OCI-LY7 (cell line): Measurements from ENCODE around the gene PLK4. TPM values are rescaled to one million over a fixed set of nuclear protein-coding genes. Genes with fewer than 3 reads are reported as not detected.

ENCODE experiments used
- BruUV-seq: library from RNA; stranded (reverse); fragments of 400-500 nt; replicated peaks from 2 replicates; lab custom pipeline; 2021; lab: Mats Ljungman, UMichigan
- CTCF ChIA-PET: fragments of 300-600 bp; sonication (Branson Sonifier 250); formaldehyde crosslinking; loops from one replicate; lab custom pipeline; 2022; ENCODE audit warnings: antibody characterized with exemption; ENCODE audit not compliant: unreplicated experiment; lab: Charles Lee
- POLR2A ChIA-PET: fragments of 300-600 bp; sonication (Branson Sonifier 250); formaldehyde crosslinking; loops from one replicate; lab custom pipeline; 2022; ENCODE audit warnings: antibody characterized with exemption; lab: Charles Lee
- DNase-seq: peaks from one replicate; pipeline ENCODE4 v3.0.0-alpha.2; 2015; ENCODE audit warnings: low spot score
- H2AFZ ChIP-seq: fragments of 200-600 bp; sonication (generic), shearing (Covaris generic); 2 replicates; pipeline ENCODE4 v1.6.1; 2014; ENCODE audit warnings: mild to moderate bottlenecking, antibody characterized with exemption, low read length, moderate library complexity
- H3K27ac ChIP-seq: fragments of 200-600 bp; sonication (generic); 2 replicates; pipeline ENCODE4 v1.5.1; 2014; ENCODE audit warnings: mixed run types, low read depth, mild to moderate bottlenecking, moderate library complexity, low read length, inconsistent platforms; ENCODE audit not compliant: poor library complexity, severe bottlenecking
- H3K36me3 ChIP-seq: fragments of 200-600 bp; sonication (generic); 2 replicates; pipeline ENCODE4 v1.6.1; 2014; ENCODE audit warnings: mild to moderate bottlenecking, antibody characterized with exemption, low read length, moderate library complexity, mixed read lengths; ENCODE audit not compliant: insufficient read depth
- H3K4me1 ChIP-seq: fragments of 200-600 bp; sonication (generic); 2 replicates; pipeline ENCODE4 v1.5.1; 2014; ENCODE audit warnings: mild to moderate bottlenecking, low read length; ENCODE audit not compliant: insufficient read depth, poor library complexity, severe bottlenecking
- H3K4me2 ChIP-seq: fragments of 200-600 bp; sonication (generic); 2 replicates; pipeline ENCODE4 v1.6.1; 2014; ENCODE audit warnings: mild to moderate bottlenecking, low read length
- H3K4me3 ChIP-seq: fragments of 200-600 bp; sonication (generic); 2 replicates; pipeline ENCODE4 v1.5.1; 2014; ENCODE audit warnings: mild to moderate bottlenecking, low read depth, low read length; ENCODE audit not compliant: poor library complexity, severe bottlenecking
- H3K79me2 ChIP-seq: fragments of 200-600 bp; sonication (generic); 2 replicates; pipeline ENCODE4 v1.6.1; 2016; ENCODE audit warnings: low read depth, mild to moderate bottlenecking, low read length, moderate library complexity, mixed read lengths; ENCODE audit not compliant: insufficient read depth
- H3K9me2 ChIP-seq: fragments of 200-600 bp; sonication (generic); 2 replicates; pipeline ENCODE4 v1.6.1; 2016; ENCODE audit warnings: mild to moderate bottlenecking, low read length, mixed read lengths; ENCODE audit not compliant: insufficient read depth
- H3K9me3 ChIP-seq: fragments of 200-600 bp; sonication (generic); 2 replicates; pipeline ENCODE4 v1.6.1; 2014; ENCODE audit warnings: mild to moderate bottlenecking, mixed run types, low read length, mixed read lengths
- H4K20me1 ChIP-seq: fragments of 200-600 bp; sonication (generic); 2 replicates; pipeline ENCODE4 v1.6.1; 2014; ENCODE audit warnings: mild to moderate bottlenecking, antibody characterized with exemption, low read length, moderate library complexity, mixed read lengths; ENCODE audit not compliant: insufficient read depth
- CTCF ChIP-seq: fragments of 200-600 bp; sonication (generic); conservative IDR thresholded peaks from 2 replicates; pipeline ENCODE4 v1.5.1; 2014; ENCODE audit warnings: mild to moderate bottlenecking, antibody characterized with exemption, low read length, moderate library complexity, mixed read lengths
- EZH2phosphoT487 ChIP-seq: fragments of 200-600 bp; sonication (generic); IDR thresholded peaks from 2 replicates; pipeline ENCODE4 v1.6.1; 2018; ENCODE audit warnings: low read depth, borderline replicate concordance, mild to moderate bottlenecking, mixed run types, antibody characterized with exemption, low read length, moderate library complexity, mixed read lengths
- intact Hi-C: fragments of 100-400 bp; cut with micrococcal nuclease; formaldehyde crosslinking; loops from one replicate; pipeline ENCODE4 v1.10.0; 2022; ENCODE audit not compliant: unreplicated experiment
- total RNA-seq, 2 experiments: library from RNA; depleted of rRNA in 1 of 2; stranded (reverse); fragments of >200 nt in 1 of 2; shearing (Covaris generic) in 1 of 2; gene quantifications; 2 replicates each; pipeline ENCODE4 v1.2.3, GENCODE V29; 2014 to 2022

Gene PLK4
- total RNA-seq, 2 experiments from 2014 or later: 68.3 to 74.1 TPM

DNA sequence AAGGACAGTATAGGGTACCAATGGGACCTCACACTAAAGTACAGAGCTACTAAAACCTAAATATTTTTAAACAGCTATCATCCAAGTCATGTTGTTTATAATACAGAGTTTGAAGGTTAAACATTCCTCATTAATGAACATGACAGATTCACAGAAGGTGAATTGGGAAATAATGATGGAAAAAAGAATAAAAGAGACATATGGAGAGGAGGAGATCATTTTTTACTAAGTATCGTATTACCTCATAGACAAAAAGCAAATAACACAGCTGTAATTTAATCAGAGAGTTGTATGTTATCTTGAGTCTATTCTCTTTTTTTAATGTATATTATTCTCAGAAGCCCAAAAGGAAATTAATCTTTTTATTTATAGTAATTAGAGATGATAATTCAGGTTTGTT lies 7.9 kb downstream of the PLK4 start:
- no peaks in the 10 kb centered on the region for H3K9me2 ChIP-seq

DNA sequence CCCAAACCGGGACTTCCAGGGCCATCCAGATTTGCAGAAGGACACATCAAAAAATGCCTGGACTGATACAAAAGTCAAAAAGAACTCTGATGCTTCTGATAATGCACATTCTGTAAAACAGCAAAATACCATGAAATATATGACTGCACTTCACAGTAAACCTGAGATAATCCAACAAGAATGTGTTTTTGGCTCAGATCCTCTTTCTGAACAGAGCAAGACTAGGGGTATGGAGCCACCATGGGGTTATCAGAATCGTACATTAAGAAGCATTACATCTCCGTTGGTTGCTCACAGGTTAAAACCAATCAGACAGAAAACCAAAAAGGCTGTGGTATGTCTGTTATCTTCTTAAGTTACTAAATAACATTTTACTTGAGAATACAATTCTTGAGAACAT lies 9.2 kb downstream of the PLK4 start:
- POLR2A ChIA-PET: interaction anchor here (0.9 kb wide), 2 partner anchors 27 to 120 kb away, joined by 3 to 6 read pairs; no protein-coding TSS in a partner anchor
- intact Hi-C loops: loop anchor here (10.0 kb wide), 1 partner anchor 925 kb away; no protein-coding TSS in a partner anchor
- H3K79me2 ChIP-seq: peaks cover 67% of the 10 kb centered on the region

More for the DNA sequence above, 7.9 kb downstream of the PLK4 start:
- Histone ChIP-seq H2AFZ (no peak overlapping the region), H3K4me1 (peaks cover 22% of the 10 kb centered on the region), H4K20me1 (peaks cover 19% of the 10 kb centered on the region; the same call in 1 of the 2 replicates), H3K79me2 (peaks cover 77% of the 10 kb centered on the region), H3K4me2 (no peak overlapping the region), H3K36me3 (peaks cover 99% of the 10 kb centered on the region), H3K9me3 (peaks cover 13% of the 10 kb centered on the region; the same call in 1 of the 2 replicates), H3K27ac (no peak overlapping the region), H3K4me3 (no peak overlapping the region)
- intact Hi-C loops: loop anchor here (10.0 kb wide), 1 partner anchor 926 kb away; no protein-coding TSS in a partner anchor
- POLR2A ChIA-PET: interaction anchor here (0.7 to 1.6 kb wide), 8 partner anchors 7 to 172 kb away, joined by 3 to 6 read pairs (median 4); partner anchors contain the start of gene PLK4
- DNase-seq: no peak
- CTCF ChIA-PET: no interaction called here
- no peak for TF ChIP-seq CTCF
- no peak for TF ChIP-seq EZH2phosphoT487
- no TSS peak for BruUV-seq

More for the DNA sequence above, 9.2 kb downstream of the PLK4 start:
- Histone ChIP-seq H3K9me3 (peaks cover 13% of the 10 kb centered on the region; the same call in 1 of the 2 replicates), H3K9me2 (no peaks in the 10 kb centered on the region), H3K4me2 (no peak overlapping the region), H3K36me3 (peaks cover 99% of the 10 kb centered on the region), H3K4me1 (peaks cover 22% of the 10 kb centered on the region), H3K27ac (no peak overlapping the region), H3K4me3 (no peak overlapping the region), H4K20me1 (peaks cover 19% of the 10 kb centered on the region; the same call in 1 of the 2 replicates), H2AFZ (no peak overlapping the region)
- TF ChIP-seq CTCF: no peak
- no peak for TF ChIP-seq EZH2phosphoT487
- CTCF ChIA-PET: no interaction called here
- no TSS peak for BruUV-seq
- DNase-seq: no peak
